Stimulated activated CD4-positive, alpha-beta T cell treated with anti-CD3 and anti-CD28 coated beads, TNF-alpha, amount 100 ng/mL, for 1 hour (primary cell): Measurements from ENCODE around the gene GALNT12.

Source experiments
- DNase-seq, 3 donors: peaks; one replicate each; pipeline ENCODE4 v3.0.0-alpha.2; 2020; ENCODE audit warnings: low read depth in 3 of 3, low spot score in 1 of 3

The GALNT12 gene

GRCh38 chr9:98855592-98855991 lies 48.1 kb downstream of the GALNT12 start:
- DNase-seq, result no peak

GRCh38 chr9:98856982-98857381 lies 49.5 kb downstream of the GALNT12 start:
- DNase-seq, result no peak

- DNase-seq, result no peak
These were observed 52.5 kb downstream of the GALNT12 start for GRCh38 chr9:98859941-98860340.

GRCh38 chr9:98860871-98861293 lies 53.4 kb downstream of the GALNT12 start:
- DNase-seq, result no peak

GRCh38 chr9:98861781-98862504 lies 54.5 kb downstream of the GALNT12 start:
- no peak for DNase-seq

GRCh38 chr9:98862936-98863335 lies 55.5 kb downstream of the GALNT12 start:
- DNase-seq, result no peak

- DNase-seq, result no peak
These were observed 57.1 kb downstream of the GALNT12 start for GRCh38 chr9:98864281-98865174.

- no peak for DNase-seq
These were observed 57.9 kb downstream of the GALNT12 start for GRCh38 chr9:98865284-98865875.

GRCh38 chr9:98866435-98867102 lies 59.1 kb downstream of the GALNT12 start:
- DNase-seq, result no peak

- DNase-seq, result no peak
These were observed 59.6 kb downstream of the GALNT12 start for GRCh38 chr9:98867103-98867428.

GRCh38 chr9:98867429-98868168 lies 60.1 kb downstream of the GALNT12 start:
- DNase-seq, result no peak

- DNase-seq, result no peak
These were observed 61.7 kb downstream of the GALNT12 start for GRCh38 chr9:98869078-98869745.

GRCh38 chr9:98869866-98870265 lies 62.4 kb downstream of the GALNT12 start:
- no peak for DNase-seq

- DNase-seq, result no peak
These were observed 63.5 kb downstream of the GALNT12 start for GRCh38 chr9:98870782-98871557.

GRCh38 chr9:98871558-98872065 lies 64.1 kb downstream of the GALNT12 start:
- no peak for DNase-seq

- DNase-seq, result no peak
These were observed 66.1 kb downstream of the GALNT12 start for GRCh38 chr9:98873526-98873925.

GRCh38 chr9:98873951-98874371 lies 66.5 kb downstream of the GALNT12 start:
- DNase-seq, result no peak

- DNase-seq, result no peak
These were observed 67.3 kb downstream of the GALNT12 start for GRCh38 chr9:98874721-98875255.

- no peak for DNase-seq
These were observed 68.1 kb downstream of the GALNT12 start for GRCh38 chr9:98875536-98875935.
